HCT116 (cell line): ENCODE data around the gene SIX3. TPM values are rescaled to one million over a fixed set of nuclear protein-coding genes. Genes with fewer than 3 reads are reported as not detected.

Experiments
- ATAC-seq: fragments of 200-7000 bp; cut with Tn5 transposase; 2 replicates; pipeline ENCODE4 v1.9.1; 2020; ENCODE audit warnings: mild to moderate bottlenecking, moderate library complexity
- BruUV-seq: library from RNA; stranded (reverse); fragments of 400-500 nt; replicated peaks from 2 replicates; lab custom pipeline; 2021; lab: Mats Ljungman, UMichigan
- CTCF ChIA-PET: fragments of 300-600 bp; sonication (Branson Sonifier 250); formaldehyde crosslinking; loops from one replicate; lab custom pipeline; 2021; ENCODE audit warnings: antibody characterized with exemption; lab: Charles Lee
- POLR2A ChIA-PET: fragments of 300-600, 350-600 bp; sonication (Branson Sonifier 250); formaldehyde crosslinking; loops from one replicate; lab custom pipeline; 2021; ENCODE audit warnings: antibody characterized with exemption; lab: Charles Lee
- RAD21 ChIA-PET, 2 experiments: fragments of 300-600 bp; sonication (Branson Sonifier 250); formaldehyde crosslinking; loops; one replicate each; lab custom pipeline; 2023; ENCODE audit warnings: low total read pairs in 2 of 2; ENCODE audit not compliant: uncharacterized antibody in 2 of 2, unreplicated experiment in 2 of 2, low non-redundant PET in 1 of 2; lab: Charles Lee
- DNase-seq: peaks from one replicate; pipeline ENCODE4 v3.0.0-alpha.2; 2010; ENCODE audit warnings: low read depth, low spot score
- H2AFZ ChIP-seq: fragments of 200-600 bp; shearing (Covaris generic), sonication (generic); 2 replicates; pipeline ENCODE4 v1.6.1; 2017; ENCODE audit warnings: low read depth, mixed run types, mixed read lengths, antibody characterized with exemption, low read length; ENCODE audit not compliant: poor library complexity, severe bottlenecking
- H3K27ac ChIP-seq: 2 replicates; pipeline ENCODE4 v1.5.1; 2012; ENCODE audit warnings: low read depth, low read length
- H3K27me3 ChIP-seq: fragments of 200-600 bp; sonication (generic); 2 replicates; pipeline ENCODE4 v1.6.1; 2016; ENCODE audit warnings: mixed run types, low read length, mixed read lengths; ENCODE audit not compliant: insufficient read depth
- H3K36me3 ChIP-seq, 2 experiments: fragments of 200-500 bp in 1 of 2; fragments of 200-600 bp in 1 of 2; sonication (Bioruptor generic) in 1 of 2; sonication (generic) in 1 of 2; 2 replicates each; pipeline versions ENCODE4 v1.5.1 to v1.6.1; 2014 to 2016; ENCODE audit warnings: low read length in 2 of 2, inconsistent platforms in 1 of 2, mixed read lengths in 1 of 2, mixed run types in 1 of 2; ENCODE audit not compliant: insufficient read depth in 2 of 2, control insufficient read depth in 1 of 2
- H3K4me1 ChIP-seq, 2 experiments: fragments of 200-600 bp in 1 of 2; sonication (generic) in 1 of 2; 2 replicates each; pipeline versions ENCODE4 v1.5.1 to v1.6.1; 2012 to 2017; ENCODE audit warnings: low read length in 2 of 2, inconsistent platforms in 1 of 2, mild to moderate bottlenecking in 1 of 2, mixed read lengths in 1 of 2, mixed run types in 1 of 2, moderate library complexity in 1 of 2; ENCODE audit not compliant: insufficient read depth in 2 of 2, control insufficient read depth in 1 of 2
- H3K4me2 ChIP-seq: fragments of 200-600 bp; sonication (generic); 2 replicates; pipeline ENCODE4 v1.6.1; 2017; ENCODE audit warnings: mixed run types, low read length, mixed read lengths
- H3K4me3 ChIP-seq, 2 experiments: fragments of 200-600 bp in 1 of 2; sonication (generic) in 1 of 2; replicated peaks in 1 of 2; 2 replicates each; pipeline ENCODE4 v1.5.1; 2011 to 2016; ENCODE audit warnings: low read length in 2 of 2, control low read depth in 1 of 2, low read depth in 1 of 2, mild to moderate bottlenecking in 1 of 2, mixed read lengths in 1 of 2, mixed run types in 1 of 2
- H3K79me2 ChIP-seq: fragments of 200-600 bp; sonication (generic); 2 replicates; pipeline ENCODE4 v1.6.1; 2017; ENCODE audit warnings: mild to moderate bottlenecking, mixed run types, low read length, moderate library complexity, mixed read lengths; ENCODE audit not compliant: insufficient read depth
- H3K9ac ChIP-seq: fragments of 200-600 bp; sonication (generic); 2 replicates; pipeline ENCODE4 v1.6.1; 2016; ENCODE audit warnings: low read length, mixed read lengths
- H3K9me2 ChIP-seq: fragments of 200-600 bp; sonication (generic), shearing (Covaris generic); 2 replicates; pipeline ENCODE4 v1.6.1; 2017; ENCODE audit warnings: mixed run types, mild to moderate bottlenecking, moderate library complexity; ENCODE audit not compliant: insufficient read depth
- H3K9me3 ChIP-seq, 2 experiments: fragments of 200-500 bp in 1 of 2; fragments of 200-600 bp in 1 of 2; sonication (Bioruptor generic) in 1 of 2; sonication (generic) in 1 of 2; 2 replicates each; pipeline ENCODE4 v1.6.1; 2014 to 2017; ENCODE audit warnings: low read length in 2 of 2, mixed read lengths in 2 of 2, inconsistent platforms in 1 of 2, low read depth in 1 of 2, mild to moderate bottlenecking in 1 of 2, mixed run types in 1 of 2, moderate library complexity in 1 of 2; ENCODE audit not compliant: control insufficient read depth in 1 of 2, insufficient read depth in 1 of 2
- H4K20me1 ChIP-seq: fragments of 200-600 bp; sonication (generic), shearing (Covaris generic); 2 replicates; pipeline ENCODE4 v1.6.1; 2017; ENCODE audit warnings: mixed run types, mild to moderate bottlenecking, moderate library complexity; ENCODE audit not compliant: insufficient read depth
- CBX3 ChIP-seq: IDR thresholded peaks from 2 replicates; pipeline ENCODE4 v1.6.1; 2012; ENCODE audit warnings: low read depth
- EGR1 ChIP-seq: IDR thresholded peaks from 2 replicates; pipeline ENCODE4 v1.6.1; 2012; ENCODE audit warnings: low read depth
- FOSL1 ChIP-seq: IDR thresholded peaks from 2 replicates; pipeline ENCODE4 v1.6.1; 2012; ENCODE audit warnings: low read depth
- REST ChIP-seq: IDR thresholded peaks from 2 replicates; pipeline ENCODE4 v1.6.1; 2012; ENCODE audit warnings: low read depth
- SP1 ChIP-seq: IDR thresholded peaks from 2 replicates; pipeline ENCODE4 v1.6.1; 2012; ENCODE audit warnings: low read depth
- SRF ChIP-seq: IDR thresholded peaks from 2 replicates; pipeline ENCODE4 v1.6.1; 2012; ENCODE audit warnings: low read depth
- YY1 ChIP-seq: IDR thresholded peaks from 2 replicates; pipeline ENCODE4 v1.6.1; 2011; ENCODE audit warnings: low read length, low read depth, moderate library complexity, mild to moderate bottlenecking; ENCODE audit not compliant: insufficient replicate concordance; ENCODE audit errors: extremely low read depth
- ZBTB33 ChIP-seq: IDR thresholded peaks from 2 replicates; pipeline ENCODE4 v1.6.1; 2011; ENCODE audit warnings: mild to moderate bottlenecking, low read length, moderate library complexity; ENCODE audit not compliant: insufficient replicate concordance; ENCODE audit errors: extremely low read depth
- intact Hi-C: fragments of 100-400 bp; cut with micrococcal nuclease; formaldehyde crosslinking; loops from 2 replicates; pipeline ENCODE4 v1.10.0; 2022
- total RNA-seq: library from RNA; stranded (reverse); gene quantifications from one replicate; pipeline ENCODE4 v1.2.1, GENCODE V29; 2021; ENCODE audit not compliant: unreplicated experiment

Gene SIX3
- total RNA-seq, 1 experiment from 2014 or later: 1.2 TPM

- POLR2A ChIA-PET: no interaction called here
- no peaks in the 10 kb centered on the region for H3K9me3 ChIP-seq
- H3K36me3 ChIP-seq: no peaks in the 10 kb centered on the region
- no peak for DNase-seq
- H3K79me2 ChIP-seq: no peaks in the 10 kb centered on the region
- no peak overlapping the region for H3K9ac ChIP-seq
- CTCF ChIA-PET: no interaction called here
- no peaks in the 10 kb centered on the region for H4K20me1 ChIP-seq
- no peaks in the 10 kb centered on the region for H3K9me2 ChIP-seq
- peaks cover 0 to 5% of the 10 kb centered on the region in 2 experiments; a peak in 1 of 4 replicates for H3K4me1 ChIP-seq
- no TSS peak for BruUV-seq
- intact Hi-C loops: no loop called here
- no peak for TF ChIP-seq EGR1
- TF ChIP-seq YY1: no peak
- TF ChIP-seq REST: no peak
- TF ChIP-seq, all 23 proteins: peak for 0
- no peak overlapping the region for H3K27ac ChIP-seq
- H3K27me3 ChIP-seq: no peaks in the 10 kb centered on the region
- no peak overlapping the region for H2AFZ ChIP-seq
- ATAC-seq: no peak
- RAD21 ChIA-PET: no interaction called here
- H3K4me3 ChIP-seq: no peak overlapping the region
- no peak overlapping the region for H3K4me2 ChIP-seq
These were observed 5.0 kb downstream of the SIX3 start for GRCh38 chr2:44946372-44947027.

- ChIA-PET RAD21 (no interaction called here), POLR2A (no interaction called here), CTCF (no interaction called here)
- H2AFZ ChIP-seq: no peak overlapping the region
- DNase-seq (no peak), ATAC-seq (no peak)
- peaks cover 0 to 2% of the 10 kb centered on the region in 2 experiments; a peak in 2 of 4 replicates for H3K4me1 ChIP-seq
- H4K20me1 ChIP-seq: no peaks in the 10 kb centered on the region
- H3K27me3 ChIP-seq: no peaks in the 10 kb centered on the region
- no peaks in the 10 kb centered on the region for H3K9me3 ChIP-seq
- no peak overlapping the region for H3K27ac ChIP-seq
- H3K4me2 ChIP-seq: no peak overlapping the region
- H3K79me2 ChIP-seq: no peaks in the 10 kb centered on the region
- no peak overlapping the region for H3K4me3 ChIP-seq
- TF ChIP-seq SRF: no peak
- no peak for TF ChIP-seq SP1
- TF ChIP-seq FOSL1: no peak
- TF ChIP-seq CBX3: no peak
- TF ChIP-seq ZBTB33: no peak
- no peaks in the 10 kb centered on the region for H3K36me3 ChIP-seq
- no TSS peak for BruUV-seq
- no peaks in the 10 kb centered on the region for H3K9me2 ChIP-seq
- intact Hi-C loops: no loop called here
- H3K9ac ChIP-seq: no peak overlapping the region
These were observed 5.5 kb downstream of the SIX3 start for GRCh38 chr2:44947028-44947375.
